Keratinocyte (primary cell): ENCODE results near the gene KIF16B. TPM values are rescaled to one million over a fixed set of nuclear protein-coding genes. Genes with fewer than 3 reads are reported as not detected.

Experiments
- DNase-seq: peaks from one replicate; pipeline ENCODE4 v3.0.0-alpha.2; 2011; ENCODE audit warnings: low read depth, missing footprints, low spot score
- FAIRE-seq: peaks from 2 replicates; lab custom pipeline; 2011; peaks lifted over from hg19 to GRCh38; lab: Jason Lieb, UNC
- H2AFZ ChIP-seq: 2 replicates; pipeline ENCODE4 v1.6.0; 2012; ENCODE audit warnings: low read length, control low read depth, inconsistent platforms; ENCODE audit not compliant: control insufficient read depth
- H3K27ac ChIP-seq: 2 replicates; pipeline ENCODE4 v1.5.1; 2011; ENCODE audit warnings: low read length; ENCODE audit not compliant: control insufficient read depth, insufficient read depth
- H3K27me3 ChIP-seq: 3 replicates; pipeline ENCODE4 v1.6.0; 2011; ENCODE audit warnings: low read length; ENCODE audit not compliant: control insufficient read depth, insufficient read depth; ENCODE audit errors: extremely low read depth
- H3K36me3 ChIP-seq, 2 experiments: 2 replicates in 1 of 2; 3 replicates in 1 of 2; pipeline ENCODE4 v1.5.1; 2011; ENCODE audit warnings: low read length in 2 of 2, mild to moderate bottlenecking in 1 of 2; ENCODE audit not compliant: control insufficient read depth in 2 of 2, insufficient read depth in 2 of 2; ENCODE audit errors: extremely low read depth in 1 of 2
- H3K4me1 ChIP-seq: 3 replicates; pipeline ENCODE4 v1.5.1; 2011; ENCODE audit warnings: low read length; ENCODE audit not compliant: control insufficient read depth, insufficient read depth; ENCODE audit errors: extremely low read depth
- H3K4me2 ChIP-seq: 3 replicates; pipeline ENCODE4 v1.6.0; 2011; ENCODE audit warnings: low read depth, low read length; ENCODE audit not compliant: control insufficient read depth, insufficient read depth; ENCODE audit errors: extremely low read depth
- H3K4me3 ChIP-seq, 3 experiments: fragments of 200-600 bp in 1 of 3; sonication (generic) in 1 of 3; 2 replicates in 2 of 3; 3 replicates in 1 of 3; pipeline ENCODE4 v1.5.1; 2011 to 2016; ENCODE audit warnings: low read length in 3 of 3, mild to moderate bottlenecking in 3 of 3, control low read depth in 2 of 3, inconsistent platforms in 1 of 3, low read depth in 1 of 3, mixed read lengths in 1 of 3, mixed run types in 1 of 3, moderate library complexity in 1 of 3; ENCODE audit not compliant: control insufficient read depth in 2 of 3, insufficient read depth in 2 of 3; ENCODE audit errors: extremely low read depth in 1 of 3
- H3K79me2 ChIP-seq: 2 replicates; pipeline ENCODE4 v1.6.0; 2012; ENCODE audit warnings: low read length; ENCODE audit not compliant: control insufficient read depth, insufficient read depth
- H3K9ac ChIP-seq: 3 replicates; pipeline ENCODE4 v1.6.0; 2011; ENCODE audit warnings: low read length; ENCODE audit not compliant: control insufficient read depth, insufficient read depth; ENCODE audit errors: extremely low read depth
- H3K9me1 ChIP-seq: 3 replicates; pipeline ENCODE4 v1.6.0; 2011; ENCODE audit warnings: low read length; ENCODE audit not compliant: control insufficient read depth, insufficient read depth; ENCODE audit errors: extremely low read depth
- H3K9me3 ChIP-seq: 2 replicates; pipeline ENCODE4 v1.5.1; 2012; ENCODE audit warnings: low read depth, low read length; ENCODE audit not compliant: control insufficient read depth
- H4K20me1 ChIP-seq: 3 replicates; pipeline ENCODE4 v1.6.0; 2011; ENCODE audit warnings: low read length; ENCODE audit not compliant: control insufficient read depth, insufficient read depth; ENCODE audit errors: extremely low read depth
- EZH2 ChIP-seq: IDR thresholded peaks from one replicate; pipeline ENCODE4 v1.6.1; 2012; ENCODE audit warnings: inconsistent platforms, mild to moderate bottlenecking, low read length, moderate library complexity
- dilution Hi-C: fragments of 300-500 bp; cut with MboI; formaldehyde crosslinking; loops from one replicate; pipeline ENCODE4 v1.7.0; 2020; ENCODE audit warnings: low sequenced_read_pairs; ENCODE audit not compliant: extremely low pct_ligation_motif_present
- polyA plus RNA-seq, 5 experiments: library from polyadenylated mRNA; depleted of rRNA in 3 of 5; stranded (reverse) in 3 of 5; stranded (forward) in 1 of 5; unstranded in 1 of 5; fragments of >200 nt; gene quantifications; 1 replicate in 1 of 5; 2 replicates in 3 of 5; 3 replicates in 1 of 5; pipeline versions ENCODE4 v1.2.1 to v1.2.3, GENCODE V29; 2011 to 2012; ENCODE audit warnings: missing spikeins in 2 of 5, low read depth in 1 of 5, low replicate concordance in 1 of 5
- TF ChIP-seq, protein P1 (sequence below), 3 experiments: IDR thresholded peaks in 1 of 3; conservative IDR thresholded peaks in 1 of 3; optimal IDR thresholded peaks in 1 of 3; 2 replicates in 2 of 3; 3 replicates in 1 of 3; pipeline versions ENCODE3 to v1.5.1; 2011; ENCODE audit warnings: low read length in 3 of 3, mild to moderate bottlenecking in 3 of 3, moderate library complexity in 2 of 3, control low read depth in 1 of 3, inconsistent platforms in 1 of 3; ENCODE audit not compliant: insufficient read depth in 2 of 3; ENCODE audit errors: extremely low read depth in 1 of 3

Gene KIF16B
- polyA plus RNA-seq, 1 donor (not counting 4 experiments of a cell fraction or from before 2014, with no cell fraction given) = 16.1 TPM

DNA sequence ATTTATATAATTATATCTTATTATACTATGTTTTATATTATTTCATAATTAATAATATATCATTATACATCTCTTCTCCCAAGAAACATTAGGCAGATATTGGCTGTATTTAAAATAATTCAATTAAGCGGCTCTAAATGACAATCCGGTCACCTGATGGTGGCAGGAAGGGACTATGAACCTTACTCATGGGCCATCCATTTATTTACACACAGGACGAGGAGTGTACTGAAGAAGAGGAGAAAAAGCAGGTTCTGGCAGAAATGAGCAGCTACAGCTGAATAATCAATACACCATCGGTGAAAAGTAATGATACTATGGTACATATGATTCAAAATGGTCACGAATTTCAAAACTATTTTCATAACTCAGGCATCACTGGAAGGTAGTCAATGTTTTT lies 277.7 kb downstream of the KIF16B start:
- H3K36me3 ChIP-seq = no peaks in the 10 kb centered on the region
- H3K4me1 ChIP-seq = no peaks in the 10 kb centered on the region

DNA sequence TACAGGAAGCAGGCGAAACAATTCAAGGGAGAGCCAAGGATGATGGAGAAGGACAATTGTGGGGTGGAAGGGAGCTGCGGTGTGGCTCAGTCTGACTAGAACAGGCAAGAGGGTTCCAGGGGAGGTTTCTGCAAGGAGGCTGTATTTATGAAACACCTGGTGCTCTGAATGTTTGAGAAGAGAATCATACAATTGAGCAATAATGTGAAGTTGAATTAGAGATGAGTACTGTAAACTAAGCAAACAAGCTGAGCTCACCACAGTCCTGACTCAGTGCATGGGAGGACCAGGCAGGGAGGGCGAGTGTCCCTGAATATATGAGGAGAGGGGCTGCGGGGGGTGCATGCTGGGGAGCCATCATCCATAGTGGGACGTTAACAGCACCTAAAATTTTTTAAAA lies 279.7 kb downstream of the KIF16B start:
- TF ChIP-seq EZH2 = no peak
- TF ChIP-seq, protein P1, sequence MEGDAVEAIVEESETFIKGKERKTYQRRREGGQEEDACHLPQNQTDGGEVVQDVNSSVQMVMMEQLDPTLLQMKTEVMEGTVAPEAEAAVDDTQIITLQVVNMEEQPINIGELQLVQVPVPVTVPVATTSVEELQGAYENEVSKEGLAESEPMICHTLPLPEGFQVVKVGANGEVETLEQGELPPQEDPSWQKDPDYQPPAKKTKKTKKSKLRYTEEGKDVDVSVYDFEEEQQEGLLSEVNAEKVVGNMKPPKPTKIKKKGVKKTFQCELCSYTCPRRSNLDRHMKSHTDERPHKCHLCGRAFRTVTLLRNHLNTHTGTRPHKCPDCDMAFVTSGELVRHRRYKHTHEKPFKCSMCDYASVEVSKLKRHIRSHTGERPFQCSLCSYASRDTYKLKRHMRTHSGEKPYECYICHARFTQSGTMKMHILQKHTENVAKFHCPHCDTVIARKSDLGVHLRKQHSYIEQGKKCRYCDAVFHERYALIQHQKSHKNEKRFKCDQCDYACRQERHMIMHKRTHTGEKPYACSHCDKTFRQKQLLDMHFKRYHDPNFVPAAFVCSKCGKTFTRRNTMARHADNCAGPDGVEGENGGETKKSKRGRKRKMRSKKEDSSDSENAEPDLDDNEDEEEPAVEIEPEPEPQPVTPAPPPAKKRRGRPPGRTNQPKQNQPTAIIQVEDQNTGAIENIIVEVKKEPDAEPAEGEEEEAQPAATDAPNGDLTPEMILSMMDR (optimal IDR thresholded peaks at IDR 0.05 in 1 of 3, IDR thresholded peaks at IDR 0.05 in 1 of 3, conservative IDR thresholded peaks at IDR 0.05 in 1 of 3; ENCODE audit: extremely low read depth in 1 of 3, insufficient read depth in 2 of 3, low read length in 3 of 3) = no peak
- DNase-seq = no peak
- dilution Hi-C loops = no loop called here

More for the DNA sequence above, 277.7 kb downstream of the KIF16B start:
- peaks cover 3% of the 10 kb centered on the region for H3K9me1 ChIP-seq
- H3K79me2 ChIP-seq = no peaks in the 10 kb centered on the region
- no peak overlapping the region for H3K27ac ChIP-seq
- H4K20me1 ChIP-seq = no peaks in the 10 kb centered on the region
- FAIRE-seq (no peak), DNase-seq (no peak)
- H3K9me3 ChIP-seq = no peaks in the 10 kb centered on the region
- no peak overlapping the region for H3K4me3 ChIP-seq
- H3K4me2 ChIP-seq = no peak overlapping the region
- TF ChIP-seq, protein P1 (optimal IDR thresholded peaks at IDR 0.05 in 1 of 3, IDR thresholded peaks at IDR 0.05 in 1 of 3, conservative IDR thresholded peaks at IDR 0.05 in 1 of 3; ENCODE audit: extremely low read depth in 1 of 3, insufficient read depth in 2 of 3, low read length in 3 of 3) = no peak
- TF ChIP-seq EZH2 = no peak
- dilution Hi-C loops = no loop called here
- no peaks in the 10 kb centered on the region for H3K27me3 ChIP-seq
- H2AFZ ChIP-seq = no peak overlapping the region
- H3K9ac ChIP-seq = no peak overlapping the region

More for the DNA sequence above, 279.7 kb downstream of the KIF16B start:
- H3K79me2 ChIP-seq = no peaks in the 10 kb centered on the region
- H4K20me1 ChIP-seq = no peaks in the 10 kb centered on the region
- no peak overlapping the region for H3K27ac ChIP-seq
- FAIRE-seq = no peak
- H3K27me3 ChIP-seq = no peaks in the 10 kb centered on the region
- H3K4me1 ChIP-seq = no peaks in the 10 kb centered on the region
- H3K9me3 ChIP-seq = no peaks in the 10 kb centered on the region
- no peak overlapping the region for H2AFZ ChIP-seq
- no peak overlapping the region for H3K4me2 ChIP-seq
- no peak overlapping the region for H3K4me3 ChIP-seq
- no peak overlapping the region for H3K9ac ChIP-seq
- peaks cover 3% of the 10 kb centered on the region for H3K9me1 ChIP-seq
- no peaks in the 10 kb centered on the region for H3K36me3 ChIP-seq
